Measurements from ENCODE around the gene PRKCA. TPM values are rescaled to one million over a fixed set of nuclear protein-coding genes. Genes with fewer than 3 reads are reported as not detected.

PRKCA gene
- total RNA-seq, 3 donors from 2014 or later, result 42.3 to 77.7 (median 56.3) TPM

DNA sequence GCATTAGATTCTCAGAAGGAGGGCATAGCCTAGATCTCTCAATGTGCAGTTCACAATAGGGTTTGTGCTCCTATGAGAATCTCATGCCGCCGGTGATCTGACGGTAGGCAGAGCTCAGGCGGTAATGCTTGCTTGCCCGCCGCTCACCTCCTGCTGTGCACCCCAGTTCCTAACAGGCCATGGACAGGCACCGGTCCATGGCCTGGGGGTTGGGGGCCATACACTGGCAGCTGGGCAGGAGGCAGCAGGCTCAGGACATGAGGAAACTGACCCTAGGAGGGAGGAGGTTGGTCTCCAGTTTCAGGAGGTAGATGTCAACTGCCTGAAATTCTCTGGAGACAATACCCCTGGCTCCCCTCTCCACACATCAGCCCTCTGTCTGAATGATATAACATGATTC, 287.5 kb downstream of the PRKCA start:
- no peak overlapping the region for H3K4me3 ChIP-seq
- intact Hi-C loops (cut with DNase I, micrococcal nuclease), result no loop called here
- no peaks in the 10 kb centered on the region for H3K36me3 ChIP-seq (ENCODE audit: low read depth)
- H3K4me1 ChIP-seq (ENCODE audit: low read depth), result no peaks in the 10 kb centered on the region
- TF ChIP-seq, protein P1, sequence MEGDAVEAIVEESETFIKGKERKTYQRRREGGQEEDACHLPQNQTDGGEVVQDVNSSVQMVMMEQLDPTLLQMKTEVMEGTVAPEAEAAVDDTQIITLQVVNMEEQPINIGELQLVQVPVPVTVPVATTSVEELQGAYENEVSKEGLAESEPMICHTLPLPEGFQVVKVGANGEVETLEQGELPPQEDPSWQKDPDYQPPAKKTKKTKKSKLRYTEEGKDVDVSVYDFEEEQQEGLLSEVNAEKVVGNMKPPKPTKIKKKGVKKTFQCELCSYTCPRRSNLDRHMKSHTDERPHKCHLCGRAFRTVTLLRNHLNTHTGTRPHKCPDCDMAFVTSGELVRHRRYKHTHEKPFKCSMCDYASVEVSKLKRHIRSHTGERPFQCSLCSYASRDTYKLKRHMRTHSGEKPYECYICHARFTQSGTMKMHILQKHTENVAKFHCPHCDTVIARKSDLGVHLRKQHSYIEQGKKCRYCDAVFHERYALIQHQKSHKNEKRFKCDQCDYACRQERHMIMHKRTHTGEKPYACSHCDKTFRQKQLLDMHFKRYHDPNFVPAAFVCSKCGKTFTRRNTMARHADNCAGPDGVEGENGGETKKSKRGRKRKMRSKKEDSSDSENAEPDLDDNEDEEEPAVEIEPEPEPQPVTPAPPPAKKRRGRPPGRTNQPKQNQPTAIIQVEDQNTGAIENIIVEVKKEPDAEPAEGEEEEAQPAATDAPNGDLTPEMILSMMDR (IDR thresholded peaks at IDR 0.05), result no peak
- DNase-seq, result no peak
- ATAC-seq, result no peak
- no peaks in the 10 kb centered on the region for H3K9me3 ChIP-seq

DNA sequence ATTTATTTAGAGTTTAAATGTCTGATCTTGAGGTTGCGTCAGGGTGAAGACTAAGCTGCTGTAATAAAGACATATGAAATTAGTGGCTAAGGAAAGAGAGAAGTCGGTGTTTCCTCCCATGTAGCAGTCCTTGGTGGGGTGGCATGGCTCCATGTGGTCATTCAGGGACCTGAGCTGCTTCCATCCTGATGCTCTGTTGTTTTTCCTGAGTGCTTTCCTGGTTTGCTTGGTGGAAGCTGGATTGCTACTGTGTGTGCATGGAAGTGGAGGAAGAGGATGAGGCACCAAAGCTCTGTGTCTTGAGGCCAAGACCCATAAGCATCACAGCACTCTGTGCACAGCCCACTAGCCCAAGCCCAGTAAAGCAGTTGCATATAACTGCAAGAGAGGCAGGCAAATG, 290.7 kb downstream of the PRKCA start:
- DNase-seq (no peak), ATAC-seq (no peak)
- no peak overlapping the region for H3K4me3 ChIP-seq
- intact Hi-C loops (cut with DNase I, micrococcal nuclease), result no loop called here
- no peaks in the 10 kb centered on the region for H3K9me3 ChIP-seq
- TF ChIP-seq, protein P1 (IDR thresholded peaks at IDR 0.05), result no peak
- no peaks in the 10 kb centered on the region for H3K36me3 ChIP-seq (ENCODE audit: low read depth)
- H3K4me1 ChIP-seq (ENCODE audit: low read depth), result no peaks in the 10 kb centered on the region

DNA sequence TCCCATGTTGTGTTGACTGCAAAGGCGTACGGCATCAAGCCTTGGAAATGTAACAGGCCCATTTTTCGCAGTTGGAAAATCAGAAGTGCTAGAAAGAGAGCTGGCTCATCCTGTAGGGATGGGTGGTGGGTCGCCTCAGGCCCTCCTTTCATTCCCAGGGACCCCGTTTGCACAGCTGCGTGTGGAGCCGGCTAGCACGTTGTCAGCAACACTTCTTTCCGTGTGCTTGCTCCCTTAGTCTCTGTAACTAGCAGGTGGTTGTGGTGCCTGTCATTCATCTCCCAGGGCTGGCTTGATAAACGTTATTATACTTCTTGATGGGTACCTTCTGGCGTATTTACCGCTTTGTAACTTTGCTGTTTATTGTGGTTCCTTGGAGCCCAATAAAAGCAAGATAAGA, 293.5 kb downstream of the PRKCA start:
- Histone ChIP-seq H3K9me3 (no peaks in the 10 kb centered on the region), H3K4me1 (ENCODE audit: low read depth) (no peaks in the 10 kb centered on the region), H3K36me3 (ENCODE audit: low read depth) (no peaks in the 10 kb centered on the region), H3K4me3 (no peak overlapping the region)
- DNase-seq (no peak), ATAC-seq (no peak)
- TF ChIP-seq, protein P1 (IDR thresholded peaks at IDR 0.05), result no peak
- intact Hi-C loops (cut with DNase I, micrococcal nuclease), result no loop called here

DNA sequence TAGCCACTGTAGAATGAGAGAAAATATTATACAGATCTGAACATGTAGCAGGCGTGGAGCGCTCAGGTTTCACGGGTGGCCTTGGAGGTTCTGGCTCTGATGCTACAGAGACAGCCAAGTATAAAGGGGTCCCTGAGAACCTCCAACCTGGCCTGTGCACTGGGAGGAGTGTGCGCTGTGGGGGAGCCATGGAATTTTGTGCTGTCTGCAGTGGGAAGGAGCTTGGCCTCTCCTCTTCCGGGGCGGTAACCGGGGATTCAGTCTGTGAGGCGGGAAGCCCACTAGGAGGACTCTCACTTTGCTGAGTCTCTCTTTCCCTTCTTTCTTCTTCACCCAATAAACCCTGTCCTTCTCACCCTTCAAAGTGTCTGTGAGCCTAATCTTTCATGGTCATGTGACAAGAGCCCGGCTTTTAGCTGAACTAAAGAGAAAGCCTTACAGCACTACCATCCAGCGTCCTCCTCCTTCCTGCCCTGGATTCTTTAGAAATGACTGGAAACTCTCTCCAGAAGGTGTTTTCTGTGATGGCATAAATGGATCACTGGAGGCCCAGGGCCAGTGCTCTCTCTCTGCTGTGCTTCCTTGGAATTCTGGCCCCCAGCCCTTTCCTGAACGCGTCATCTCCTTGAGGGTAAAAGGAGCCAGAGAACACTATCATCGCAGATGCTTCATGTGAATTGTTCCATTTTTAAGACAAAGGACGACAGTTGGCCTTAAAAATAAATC, 300.4 kb downstream of the PRKCA start:
- H3K9me3 ChIP-seq, result no peaks in the 10 kb centered on the region
- DNase-seq, result no peak
- intact Hi-C loops (cut with DNase I, micrococcal nuclease), result no loop called here
- TF ChIP-seq, protein P1 (IDR thresholded peaks at IDR 0.05), result no peak
- no peak for ATAC-seq
- H3K4me3 ChIP-seq, result no peak overlapping the region
- no peaks in the 10 kb centered on the region for H3K36me3 ChIP-seq (ENCODE audit: low read depth)
- no peaks in the 10 kb centered on the region for H3K4me1 ChIP-seq (ENCODE audit: low read depth)

DNA sequence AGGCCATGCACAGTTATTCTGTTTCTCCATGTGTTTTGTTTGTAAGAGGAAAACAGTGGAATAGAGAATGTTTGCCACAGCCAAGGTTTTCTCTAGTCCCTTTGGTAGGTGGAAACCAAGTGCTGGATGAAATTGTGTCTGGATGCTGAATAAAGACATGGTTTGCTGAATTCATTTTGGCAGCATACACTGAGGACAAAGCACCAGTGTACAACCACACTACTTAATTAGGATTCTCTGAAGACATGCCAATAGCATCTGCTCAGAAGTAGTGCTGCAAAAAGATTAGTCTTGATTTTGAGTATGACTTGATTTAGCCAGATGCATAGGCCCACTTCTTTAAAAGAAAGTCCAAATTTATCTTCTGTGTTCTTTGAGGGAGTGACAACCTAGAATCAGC, 302.0 kb downstream of the PRKCA start:
- Histone ChIP-seq H3K4me1 (ENCODE audit: low read depth) (no peaks in the 10 kb centered on the region), H3K36me3 (ENCODE audit: low read depth) (no peaks in the 10 kb centered on the region), H3K4me3 (no peak overlapping the region), H3K9me3 (no peaks in the 10 kb centered on the region)
- DNase-seq (no peak), ATAC-seq (no peak)
- intact Hi-C loops (cut with DNase I, micrococcal nuclease), result no loop called here
- TF ChIP-seq, protein P1 (IDR thresholded peaks at IDR 0.05), result no peak

DNA sequence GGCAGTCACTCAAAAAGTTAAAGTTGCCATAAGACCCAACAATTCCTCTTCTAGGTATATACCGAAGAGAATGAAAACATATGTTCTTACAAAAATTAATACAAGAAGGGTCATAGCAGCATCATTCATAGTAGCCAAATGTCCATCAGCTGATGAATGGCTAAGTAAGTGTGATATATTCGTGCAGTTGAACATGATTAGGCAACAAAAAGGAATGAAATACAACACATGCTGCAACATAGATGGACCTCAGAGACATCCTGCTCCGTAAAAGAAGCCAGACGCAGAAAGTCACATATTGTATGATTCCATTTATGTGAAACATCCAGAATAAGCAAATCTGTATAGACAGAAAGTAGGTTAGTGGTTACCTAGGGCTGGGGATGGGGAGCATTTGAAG, 303.1 kb downstream of the PRKCA start:
- TF ChIP-seq, protein P1 (IDR thresholded peaks at IDR 0.05), result no peak
- no peak for DNase-seq
- Histone ChIP-seq H3K36me3 (ENCODE audit: low read depth) (no peaks in the 10 kb centered on the region), H3K4me1 (ENCODE audit: low read depth) (no peaks in the 10 kb centered on the region), H3K9me3 (peaks cover 6% of the 10 kb centered on the region), H3K4me3 (no peak overlapping the region)
- ATAC-seq, result no peak
- intact Hi-C loops (cut with DNase I, micrococcal nuclease), result no loop called here
